ENCODE data around the gene LMNA.
"Not testable (repeated sequence)": the region's sequence is repeated elsewhere in the genome, so short reads cannot be mapped to it uniquely, and the experiment has no call there.

LMNA gene

DNA sequence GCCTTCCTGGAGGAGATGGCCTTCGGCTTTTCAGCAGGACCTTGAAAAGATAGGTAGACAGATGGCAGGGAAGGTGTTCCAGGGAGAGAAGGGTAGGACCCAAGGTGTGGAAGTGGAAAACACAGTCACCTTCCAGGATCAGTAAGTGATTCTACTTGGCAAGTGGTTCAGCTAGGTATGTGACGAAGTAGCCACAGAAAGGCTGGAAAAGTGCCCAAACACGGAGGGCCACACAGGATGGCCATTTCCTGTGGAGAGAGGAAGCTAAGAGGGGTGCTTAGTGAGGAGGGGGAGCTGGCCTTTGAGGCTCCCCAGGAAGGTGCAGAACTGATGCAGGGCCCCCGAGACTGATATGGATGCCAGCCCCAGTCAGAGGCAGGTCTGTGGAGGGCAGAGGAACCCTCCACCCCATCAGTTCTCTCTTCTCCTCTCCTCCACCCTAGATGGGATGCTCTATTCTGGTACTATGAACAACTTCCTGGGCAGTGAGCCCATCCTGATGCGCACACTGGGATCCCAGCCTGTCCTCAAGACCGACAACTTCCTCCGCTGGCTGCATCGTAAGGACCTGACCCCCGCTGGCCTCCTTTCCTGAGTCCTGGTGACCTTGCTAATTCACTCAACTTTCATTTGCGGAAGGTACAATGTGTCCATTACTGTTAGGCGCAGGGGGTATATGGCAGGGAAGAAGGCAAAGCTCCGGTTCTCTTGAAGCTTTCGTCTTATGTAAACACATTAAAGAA lies 45.7 kb downstream of the LMNA start:
- in situ Hi-C loops (cut with HindIII; ENCODE audit: low sequenced_read_pairs): no loop called here

DNA sequence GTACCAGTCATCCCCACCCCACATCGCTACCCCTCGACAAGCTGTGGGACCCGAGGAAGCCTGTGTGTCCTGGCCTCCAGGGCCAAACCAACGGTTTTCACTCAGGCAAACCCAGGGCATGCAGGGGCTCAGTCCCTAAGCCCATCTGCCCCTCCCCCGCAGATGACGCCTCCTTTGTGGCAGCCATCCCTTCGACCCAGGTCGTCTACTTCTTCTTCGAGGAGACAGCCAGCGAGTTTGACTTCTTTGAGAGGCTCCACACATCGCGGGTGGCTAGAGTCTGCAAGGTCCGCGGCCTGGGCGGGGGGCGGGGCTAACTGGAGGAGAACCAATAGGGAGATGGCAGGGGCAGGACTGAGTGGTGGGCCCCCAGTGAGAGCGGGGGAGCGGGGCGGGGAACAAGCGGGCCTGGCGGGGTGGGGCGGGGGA lies 46.2 kb downstream of the LMNA start:
- in situ Hi-C loops (cut with HindIII; ENCODE audit: low sequenced_read_pairs): no loop called here

DNA sequence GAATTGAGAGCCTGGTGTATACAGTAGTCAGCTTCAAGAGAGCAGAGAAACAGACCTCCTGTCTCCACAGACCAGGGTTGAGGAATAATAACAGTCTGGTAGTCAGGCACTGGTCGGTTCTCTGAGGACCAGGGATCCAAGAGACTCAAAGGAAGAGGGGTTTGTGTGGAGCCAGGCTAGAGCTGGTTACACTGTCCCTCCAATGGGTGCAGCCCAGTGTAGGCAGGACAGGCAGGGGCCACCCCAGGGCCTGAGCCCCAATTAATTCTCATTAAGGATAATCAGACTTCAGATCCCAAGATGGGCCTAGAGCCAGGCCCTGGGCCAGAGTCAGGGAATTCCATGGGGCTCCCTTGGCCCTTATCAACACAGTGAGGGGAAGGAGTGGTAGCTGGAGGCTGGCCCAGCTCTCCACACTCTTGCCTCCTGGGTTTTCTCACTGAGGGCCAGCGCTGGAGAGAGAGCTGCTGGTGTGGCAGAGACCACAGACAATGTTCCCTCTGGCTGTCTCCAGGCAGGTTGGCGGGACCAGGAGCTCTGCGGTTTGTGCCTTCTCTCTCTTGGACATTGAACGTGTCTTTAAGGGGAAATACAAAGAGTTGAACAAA lies 48.0 kb downstream of the LMNA start:
- in situ Hi-C loops (cut with HindIII; ENCODE audit: low sequenced_read_pairs): no loop called here

DNA sequence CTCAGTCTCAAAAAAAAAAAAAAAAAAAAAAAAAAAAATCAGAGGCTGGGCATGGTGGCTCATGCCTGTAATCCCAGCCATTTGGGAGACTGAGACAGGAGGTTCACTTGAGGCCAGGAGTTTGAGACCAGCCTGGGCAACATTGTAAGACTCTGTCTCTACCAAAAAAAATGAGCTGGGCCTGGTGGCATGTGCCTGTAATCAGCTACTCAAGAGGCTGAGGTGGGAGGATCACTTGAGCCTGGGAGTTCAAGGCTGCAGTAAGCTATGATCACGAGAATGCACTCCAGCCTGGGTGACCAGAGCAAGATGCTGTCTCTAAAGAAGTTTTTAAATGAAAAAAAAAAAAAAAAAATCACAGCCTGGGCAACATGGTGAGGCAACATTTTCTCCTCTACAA lies 49.2 kb downstream of the LMNA start:
- in situ Hi-C loops (cut with HindIII; ENCODE audit: low sequenced_read_pairs): no loop called here

DNA sequence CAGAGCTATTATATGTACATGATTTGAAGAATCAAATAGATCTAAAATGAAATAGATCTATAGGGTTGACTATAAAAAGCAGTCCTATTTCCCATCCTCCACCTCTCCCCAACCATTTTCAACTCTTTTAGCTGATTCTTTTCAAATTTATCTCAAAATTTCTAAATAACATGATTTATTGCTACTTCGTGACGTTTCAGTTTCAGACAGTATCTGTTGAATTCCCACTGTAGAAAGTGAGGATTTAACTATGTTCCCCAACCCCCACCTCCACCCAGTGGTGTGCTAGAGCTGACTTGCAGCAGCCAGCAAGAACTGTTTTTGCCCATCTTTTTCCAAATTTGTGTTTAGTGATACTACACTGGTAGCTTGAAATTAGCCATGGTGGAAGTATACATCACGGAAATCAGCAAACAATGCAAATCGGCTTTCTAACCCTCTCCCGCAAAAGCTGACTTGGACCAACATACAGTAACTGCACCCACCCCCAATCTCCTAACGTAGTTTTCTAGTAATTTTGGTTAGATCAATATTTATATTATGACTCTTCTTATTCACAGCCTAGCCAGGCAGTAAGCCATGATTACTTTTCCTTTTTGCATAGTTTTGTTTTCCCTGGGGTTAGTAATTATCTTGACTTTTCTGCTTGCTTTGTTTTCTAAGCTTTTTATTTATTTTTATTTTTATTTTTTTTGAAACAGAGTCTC lies 49.8 kb downstream of the LMNA start:
- in situ Hi-C loops (cut with HindIII; ENCODE audit: low sequenced_read_pairs): no loop called here

DNA sequence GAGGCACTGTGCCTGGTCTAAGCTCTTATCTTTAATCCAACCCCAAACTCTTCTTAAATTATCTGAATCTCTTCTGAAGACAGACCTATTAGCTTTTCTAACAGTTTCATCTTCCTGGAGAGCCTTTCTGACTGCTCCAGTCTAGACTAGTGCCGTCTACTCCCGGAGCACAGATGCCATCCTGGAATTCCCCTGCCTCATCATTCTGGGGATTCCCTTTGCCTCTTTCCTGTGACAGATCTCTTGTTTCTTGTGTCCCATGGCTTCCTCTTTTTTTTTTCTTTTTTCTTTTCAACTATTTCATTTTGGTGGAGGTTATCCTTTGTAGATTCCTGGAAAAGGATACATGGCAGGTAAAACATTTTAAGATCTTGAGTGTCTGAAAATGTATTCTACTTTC lies 50.6 kb downstream of the LMNA start:
- in situ Hi-C loops (cut with HindIII; ENCODE audit: low sequenced_read_pairs): no loop called here

DNA sequence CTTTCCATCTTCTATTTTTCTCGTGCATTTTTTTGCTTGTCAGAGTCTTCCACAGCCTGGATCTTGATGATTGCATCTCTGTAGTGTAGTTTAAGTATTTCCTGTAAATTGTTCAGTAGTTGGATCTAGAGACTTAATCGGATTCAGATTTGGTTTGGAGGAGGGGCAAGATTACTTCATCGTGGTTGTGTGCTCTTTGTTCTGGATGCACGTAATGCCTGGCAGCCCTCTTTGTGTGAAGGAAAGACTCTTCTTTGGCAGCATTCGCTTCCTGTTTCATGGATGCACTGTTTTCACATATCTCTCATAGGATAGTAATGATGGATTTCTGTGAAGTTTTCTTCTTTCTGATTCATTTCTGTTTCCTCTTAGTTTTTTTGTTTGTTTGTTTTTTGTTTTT lies 53.0 kb downstream of the LMNA start:
- in situ Hi-C loops (cut with HindIII; ENCODE audit: low sequenced_read_pairs): no loop called here

DNA sequence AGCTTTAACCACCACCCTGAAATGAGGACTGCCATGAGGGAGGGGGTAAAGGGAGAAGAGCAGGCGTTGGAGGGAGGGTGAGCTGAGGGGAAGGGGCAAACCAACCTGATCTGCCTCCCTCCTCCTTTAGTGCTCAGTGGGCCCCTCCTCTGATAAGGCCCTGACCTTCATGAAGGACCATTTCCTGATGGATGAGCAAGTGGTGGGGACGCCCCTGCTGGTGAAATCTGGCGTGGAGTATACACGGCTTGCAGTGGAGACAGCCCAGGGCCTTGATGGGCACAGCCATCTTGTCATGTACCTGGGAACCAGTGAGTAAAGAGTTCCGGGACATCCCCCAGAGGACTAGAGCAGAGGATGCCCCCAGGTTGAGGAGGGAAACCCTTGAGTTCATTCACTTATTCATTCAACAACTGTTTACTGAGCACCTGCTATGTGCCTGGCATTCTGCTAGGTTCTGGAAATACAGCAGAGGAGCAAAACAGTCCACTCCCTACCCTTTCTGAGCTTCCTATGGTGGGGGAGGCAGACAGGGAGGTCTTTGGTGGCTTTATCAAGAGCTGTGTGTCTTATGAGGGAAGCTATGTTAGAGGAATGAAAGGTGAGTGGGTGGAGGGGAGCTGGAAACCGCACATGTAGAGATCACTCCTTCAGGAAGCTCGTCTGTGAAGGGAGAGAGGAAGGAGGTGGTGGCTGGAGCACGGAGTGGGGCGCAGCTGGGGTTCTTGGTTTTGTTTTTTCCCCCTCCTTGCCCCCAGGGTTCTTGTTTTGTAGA lies 58.4 kb downstream of the LMNA start:
- in situ Hi-C loops (cut with HindIII; ENCODE audit: low sequenced_read_pairs): no loop called here

DNA sequence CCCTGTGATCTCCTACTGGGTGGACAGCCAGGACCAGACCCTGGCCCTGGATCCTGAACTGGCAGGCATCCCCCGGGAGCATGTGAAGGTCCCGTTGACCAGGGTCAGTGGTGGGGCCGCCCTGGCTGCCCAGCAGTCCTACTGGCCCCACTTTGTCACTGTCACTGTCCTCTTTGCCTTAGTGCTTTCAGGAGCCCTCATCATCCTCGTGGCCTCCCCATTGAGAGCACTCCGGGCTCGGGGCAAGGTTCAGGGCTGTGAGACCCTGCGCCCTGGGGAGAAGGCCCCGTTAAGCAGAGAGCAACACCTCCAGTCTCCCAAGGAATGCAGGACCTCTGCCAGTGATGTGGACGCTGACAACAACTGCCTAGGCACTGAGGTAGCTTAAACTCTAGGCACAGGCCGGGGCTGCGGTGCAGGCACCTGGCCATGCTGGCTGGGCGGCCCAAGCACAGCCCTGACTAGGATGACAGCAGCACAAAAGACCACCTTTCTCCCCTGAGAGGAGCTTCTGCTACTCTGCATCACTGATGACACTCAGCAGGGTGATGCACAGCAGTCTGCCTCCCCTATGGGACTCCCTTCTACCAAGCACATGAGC lies 62.2 kb downstream of the LMNA start:
- in situ Hi-C loops (cut with HindIII; ENCODE audit: low sequenced_read_pairs): no loop called here

DNA sequence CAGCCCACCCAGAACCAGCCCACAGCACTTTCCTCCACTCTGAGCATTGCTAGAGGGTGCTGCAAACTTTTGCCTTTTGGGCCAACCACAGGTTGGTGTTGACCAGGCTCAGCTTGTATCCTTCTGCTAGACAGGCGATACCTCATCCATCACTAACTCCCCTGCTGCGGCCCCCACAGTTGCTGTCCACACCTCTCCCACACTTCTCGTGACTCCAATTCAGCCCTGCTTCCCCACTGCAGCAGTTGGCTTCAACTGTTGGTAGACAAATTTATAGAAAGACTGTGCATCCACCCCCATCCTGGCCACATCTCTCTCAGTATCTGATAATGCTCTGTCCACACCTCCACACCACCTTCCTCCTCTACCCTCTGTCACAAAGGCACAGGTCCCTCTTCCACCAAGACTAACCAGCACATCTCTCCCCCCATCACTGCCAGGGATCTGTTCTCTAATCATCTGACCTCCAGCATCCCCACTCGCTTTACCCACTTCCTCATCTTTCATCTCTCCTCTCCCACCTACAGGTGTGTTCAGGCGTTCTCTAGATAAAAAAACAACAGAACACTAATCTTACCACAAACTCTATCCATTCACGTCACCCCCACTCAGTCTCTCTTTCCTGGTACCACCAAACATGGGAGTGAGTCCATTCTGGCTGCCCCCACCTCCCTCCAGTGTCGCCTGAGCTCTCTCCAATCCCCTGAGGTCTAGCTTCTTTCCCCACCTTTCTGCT lies 63.6 kb downstream of the LMNA start:
- in situ Hi-C loops (cut with HindIII; ENCODE audit: low sequenced_read_pairs): no loop called here

DNA sequence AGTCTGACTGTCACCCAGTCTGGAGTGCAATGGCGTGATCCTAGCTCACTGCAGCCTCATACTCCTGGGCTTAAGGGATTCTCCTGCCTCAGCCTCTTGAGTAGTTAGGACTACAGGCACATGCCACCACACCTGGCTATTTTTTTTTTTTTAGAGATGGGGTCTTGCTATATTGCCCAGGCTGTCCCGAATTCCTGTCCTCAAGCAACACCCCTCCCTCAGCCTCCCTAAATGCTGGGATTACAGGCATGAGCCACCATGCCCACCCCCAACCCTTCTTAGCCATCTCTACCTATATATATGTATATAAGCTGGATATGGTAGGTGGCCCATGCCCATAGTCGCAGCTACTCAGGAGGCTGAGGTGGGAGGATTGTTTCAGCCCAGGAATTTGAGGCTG lies 66.0 kb downstream of the LMNA start:
- in situ Hi-C loops (cut with HindIII; ENCODE audit: low sequenced_read_pairs): no loop called here

DNA sequence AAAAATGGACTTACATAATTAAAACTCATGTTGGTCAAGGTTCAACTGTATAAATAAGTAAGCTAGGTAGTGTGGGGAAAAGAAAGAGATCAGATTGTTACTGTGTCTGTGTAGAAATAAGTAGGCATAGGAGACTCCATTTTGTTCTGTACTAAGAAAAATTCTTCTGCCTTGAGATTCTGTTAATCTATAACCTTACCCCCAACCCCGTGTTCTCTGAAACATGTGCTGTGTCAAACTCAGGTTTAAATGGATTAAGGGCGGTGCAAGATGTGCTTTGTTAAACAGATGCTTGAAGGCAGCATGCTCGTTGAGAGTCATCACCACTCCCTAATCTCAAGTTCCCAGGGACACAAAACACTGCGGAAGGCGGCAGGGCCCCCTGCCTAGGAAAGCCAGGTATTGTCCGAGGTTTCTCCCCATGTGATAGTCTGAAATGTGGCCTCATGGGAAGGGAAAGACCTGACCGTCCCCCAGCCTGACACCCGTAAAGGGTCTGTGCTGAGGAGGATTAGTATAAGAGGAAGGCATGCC lies 66.9 kb downstream of the LMNA start:
- in situ Hi-C loops (cut with HindIII; ENCODE audit: low sequenced_read_pairs): not testable (repeated sequence)

DNA sequence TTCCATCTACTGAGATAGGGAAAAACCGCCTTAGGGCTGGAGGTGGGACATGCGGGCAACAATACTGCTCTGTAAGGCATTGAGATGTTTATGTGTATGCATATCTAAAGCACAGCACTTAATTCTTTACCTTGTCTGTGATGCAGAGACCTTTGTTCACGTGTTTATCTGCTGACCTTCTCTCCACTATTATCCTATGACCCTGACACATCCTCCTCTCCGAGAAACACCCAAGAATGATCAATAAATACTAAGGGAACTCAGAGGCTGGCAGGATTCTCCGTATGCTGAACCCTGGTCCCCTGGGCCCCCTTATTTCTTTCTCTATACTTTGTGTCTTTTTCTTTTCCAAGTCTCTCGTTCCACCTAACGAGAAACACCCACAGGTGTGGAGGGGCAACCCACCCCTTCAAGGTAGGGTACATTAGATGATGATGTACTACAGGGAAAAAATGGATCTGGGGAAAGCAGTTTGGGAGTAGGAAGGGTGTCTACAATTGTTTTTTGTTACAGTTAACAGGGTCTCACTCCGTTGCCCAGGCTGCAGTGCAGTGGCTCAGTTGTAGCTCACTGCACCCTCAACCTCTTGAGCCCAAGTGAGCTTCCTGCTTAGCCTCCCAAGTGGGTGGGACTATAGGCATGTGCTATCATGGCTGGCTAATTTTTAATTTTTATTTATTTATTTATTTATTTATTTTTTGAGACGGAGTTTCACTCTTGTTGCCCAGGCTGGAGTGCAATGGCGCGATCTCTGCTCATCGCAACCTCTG lies 67.7 kb downstream of the LMNA start:
- in situ Hi-C loops (cut with HindIII; ENCODE audit: low sequenced_read_pairs): not testable (repeated sequence)

DNA sequence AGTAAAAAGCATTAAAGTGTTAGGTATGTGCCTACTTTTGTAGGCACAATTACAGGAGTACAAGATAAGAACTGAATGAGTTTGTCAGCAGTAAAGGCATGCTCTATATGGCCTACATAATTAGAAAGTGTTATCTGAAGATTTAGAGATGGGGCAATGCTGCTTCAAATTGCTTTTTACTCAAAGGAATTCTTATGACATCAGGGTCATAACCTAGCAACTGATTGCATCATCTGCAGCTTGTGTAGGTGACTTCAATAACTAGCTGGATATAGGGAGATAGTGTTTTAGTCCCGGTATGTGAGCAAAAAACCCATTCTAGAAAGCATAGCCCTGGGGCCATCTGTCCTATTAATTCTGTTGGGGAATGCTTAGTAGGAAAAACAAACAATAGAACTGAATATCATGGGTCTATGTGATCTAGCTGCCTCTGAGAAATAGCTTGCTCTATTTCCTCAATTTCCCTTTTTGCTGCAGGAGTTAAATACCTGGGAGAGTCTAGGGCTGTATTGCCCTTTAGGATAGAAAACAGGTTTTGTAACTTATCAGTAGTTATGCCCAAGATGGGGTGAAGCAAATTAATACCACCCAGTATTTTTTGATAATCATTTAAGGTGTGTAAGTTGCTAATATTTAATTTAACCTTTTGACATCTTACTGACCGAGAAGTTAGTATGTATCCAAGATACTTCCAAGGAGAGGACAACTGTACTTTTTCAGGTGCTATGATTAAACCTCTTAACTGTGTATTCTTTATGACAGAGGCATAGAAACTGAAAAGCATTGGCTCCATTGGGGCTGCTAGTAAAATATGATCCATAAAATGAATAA lies 72.1 kb downstream of the LMNA start:
- in situ Hi-C loops (cut with HindIII; ENCODE audit: low sequenced_read_pairs): not testable (repeated sequence)
